ENCODE results near the gene PTPRN. TPM values are rescaled to one million over a fixed set of nuclear protein-coding genes. Genes with fewer than 3 reads are reported as not detected.

The PTPRN gene
- total RNA-seq, 1 experiment from 2014 or later = not detected

DNA sequence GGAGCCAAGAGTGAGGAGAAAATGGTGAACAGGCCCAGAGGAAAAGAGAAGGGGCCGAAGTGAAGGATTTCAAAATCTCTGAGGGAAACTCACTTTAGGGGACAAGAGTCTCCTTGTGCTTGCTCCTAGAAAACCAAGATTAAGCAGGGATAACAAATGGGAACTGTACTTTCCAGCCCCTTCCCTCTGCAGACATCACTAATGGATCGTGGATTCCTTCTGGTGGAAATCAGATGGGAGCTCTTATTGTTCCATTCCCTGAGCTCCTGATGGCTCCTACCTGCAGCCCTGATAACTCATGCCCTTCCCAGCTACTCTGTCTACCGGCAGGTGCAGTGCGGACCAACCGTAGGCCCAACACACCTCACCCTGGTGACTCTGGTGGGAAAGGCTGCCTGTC, 43.9 kb upstream of the PTPRN start:
- RAD21 ChIA-PET (ENCODE audit: low non-redundant PET in 1 of 2, low total read pairs in 2 of 2, uncharacterized antibody in 2 of 2, unreplicated experiment in 2 of 2) = no interaction called here
- no peaks in the 10 kb centered on the region for H3K79me2 ChIP-seq (ENCODE audit: insufficient read depth, low read length)
- POLR2A ChIA-PET = no interaction called here
- no peak overlapping the region for H2AFZ ChIP-seq (ENCODE audit: low read depth, low read length, poor library complexity, severe bottlenecking)
- DNase-seq (ENCODE audit: low read depth, low spot score) = no peak
- H3K4me3 ChIP-seq (replicated peaks in 1 of 2; ENCODE audit: low read depth in 1 of 2, low read length in 2 of 2) = no peak overlapping the region
- no peaks in the 10 kb centered on the region for H3K9me3 ChIP-seq (ENCODE audit: control insufficient read depth in 1 of 2, insufficient read depth in 1 of 2, low read depth in 1 of 2, low read length in 2 of 2)
- peaks cover 3% of the 10 kb centered on the region; the same call in 1 of the 2 replicates for H3K27me3 ChIP-seq (ENCODE audit: insufficient read depth, low read length)
- TF ChIP-seq POLR2A (IDR thresholded peaks at IDR 0.05; ENCODE audit: borderline replicate concordance, extremely low read depth, insufficient read depth, insufficient read length) (no peak), ZNF274 (IDR thresholded peaks at IDR 0.05; ENCODE audit: low read depth, low read length) (no peak), FOSL1 (IDR thresholded peaks at IDR 0.05; ENCODE audit: low read depth) (no peak), SIN3A (IDR thresholded peaks at IDR 0.05; ENCODE audit: low read depth) (no peak), SP1 (IDR thresholded peaks at IDR 0.05; ENCODE audit: low read depth) (no peak), YY1 (IDR thresholded peaks at IDR 0.05; ENCODE audit: extremely low read depth, insufficient replicate concordance, low read depth, low read length) (no peak), ZFX (IDR thresholded peaks at IDR 0.05) (no peak), ELF1 (IDR thresholded peaks at IDR 0.05; ENCODE audit: borderline replicate concordance, low read depth) (no peak), CEBPB (IDR thresholded peaks at IDR 0.05; ENCODE audit: low read depth) (no peak), EGR1 (IDR thresholded peaks at IDR 0.05; ENCODE audit: low read depth) (no peak), POLR2AphosphoS5 (IDR thresholded peaks at IDR 0.05; ENCODE audit: low read depth, low read length) (no peak), CBX3 (IDR thresholded peaks at IDR 0.05; ENCODE audit: low read depth) (no peak), SRF (IDR thresholded peaks at IDR 0.05; ENCODE audit: low read depth) (no peak), RAD21 (IDR thresholded peaks at IDR 0.05; ENCODE audit: low read depth) (no peak)
- TF ChIP-seq, protein P1, sequence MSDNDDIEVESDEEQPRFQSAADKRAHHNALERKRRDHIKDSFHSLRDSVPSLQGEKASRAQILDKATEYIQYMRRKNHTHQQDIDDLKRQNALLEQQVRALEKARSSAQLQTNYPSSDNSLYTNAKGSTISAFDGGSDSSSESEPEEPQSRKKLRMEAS (IDR thresholded peaks at IDR 0.05) = no peak
- TF ChIP-seq, protein P2, sequence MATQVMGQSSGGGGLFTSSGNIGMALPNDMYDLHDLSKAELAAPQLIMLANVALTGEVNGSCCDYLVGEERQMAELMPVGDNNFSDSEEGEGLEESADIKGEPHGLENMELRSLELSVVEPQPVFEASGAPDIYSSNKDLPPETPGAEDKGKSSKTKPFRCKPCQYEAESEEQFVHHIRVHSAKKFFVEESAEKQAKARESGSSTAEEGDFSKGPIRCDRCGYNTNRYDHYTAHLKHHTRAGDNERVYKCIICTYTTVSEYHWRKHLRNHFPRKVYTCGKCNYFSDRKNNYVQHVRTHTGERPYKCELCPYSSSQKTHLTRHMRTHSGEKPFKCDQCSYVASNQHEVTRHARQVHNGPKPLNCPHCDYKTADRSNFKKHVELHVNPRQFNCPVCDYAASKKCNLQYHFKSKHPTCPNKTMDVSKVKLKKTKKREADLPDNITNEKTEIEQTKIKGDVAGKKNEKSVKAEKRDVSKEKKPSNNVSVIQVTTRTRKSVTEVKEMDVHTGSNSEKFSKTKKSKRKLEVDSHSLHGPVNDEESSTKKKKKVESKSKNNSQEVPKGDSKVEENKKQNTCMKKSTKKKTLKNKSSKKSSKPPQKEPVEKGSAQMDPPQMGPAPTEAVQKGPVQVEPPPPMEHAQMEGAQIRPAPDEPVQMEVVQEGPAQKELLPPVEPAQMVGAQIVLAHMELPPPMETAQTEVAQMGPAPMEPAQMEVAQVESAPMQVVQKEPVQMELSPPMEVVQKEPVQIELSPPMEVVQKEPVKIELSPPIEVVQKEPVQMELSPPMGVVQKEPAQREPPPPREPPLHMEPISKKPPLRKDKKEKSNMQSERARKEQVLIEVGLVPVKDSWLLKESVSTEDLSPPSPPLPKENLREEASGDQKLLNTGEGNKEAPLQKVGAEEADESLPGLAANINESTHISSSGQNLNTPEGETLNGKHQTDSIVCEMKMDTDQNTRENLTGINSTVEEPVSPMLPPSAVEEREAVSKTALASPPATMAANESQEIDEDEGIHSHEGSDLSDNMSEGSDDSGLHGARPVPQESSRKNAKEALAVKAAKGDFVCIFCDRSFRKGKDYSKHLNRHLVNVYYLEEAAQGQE (IDR thresholded peaks at IDR 0.05; ENCODE audit: low read depth) = no peak
- TF ChIP-seq, protein P3, sequence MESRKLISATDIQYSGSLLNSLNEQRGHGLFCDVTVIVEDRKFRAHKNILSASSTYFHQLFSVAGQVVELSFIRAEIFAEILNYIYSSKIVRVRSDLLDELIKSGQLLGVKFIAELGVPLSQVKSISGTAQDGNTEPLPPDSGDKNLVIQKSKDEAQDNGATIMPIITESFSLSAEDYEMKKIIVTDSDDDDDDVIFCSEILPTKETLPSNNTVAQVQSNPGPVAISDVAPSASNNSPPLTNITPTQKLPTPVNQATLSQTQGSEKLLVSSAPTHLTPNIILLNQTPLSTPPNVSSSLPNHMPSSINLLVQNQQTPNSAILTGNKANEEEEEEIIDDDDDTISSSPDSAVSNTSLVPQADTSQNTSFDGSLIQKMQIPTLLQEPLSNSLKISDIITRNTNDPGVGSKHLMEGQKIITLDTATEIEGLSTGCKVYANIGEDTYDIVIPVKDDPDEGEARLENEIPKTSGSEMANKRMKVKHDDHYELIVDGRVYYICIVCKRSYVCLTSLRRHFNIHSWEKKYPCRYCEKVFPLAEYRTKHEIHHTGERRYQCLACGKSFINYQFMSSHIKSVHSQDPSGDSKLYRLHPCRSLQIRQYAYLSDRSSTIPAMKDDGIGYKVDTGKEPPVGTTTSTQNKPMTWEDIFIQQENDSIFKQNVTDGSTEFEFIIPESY (IDR thresholded peaks at IDR 0.05; ENCODE audit: extremely low read depth, insufficient replicate concordance, low read length) = no peak
- TF ChIP-seq, protein P4, sequence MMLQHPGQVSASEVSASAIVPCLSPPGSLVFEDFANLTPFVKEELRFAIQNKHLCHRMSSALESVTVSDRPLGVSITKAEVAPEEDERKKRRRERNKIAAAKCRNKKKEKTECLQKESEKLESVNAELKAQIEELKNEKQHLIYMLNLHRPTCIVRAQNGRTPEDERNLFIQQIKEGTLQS (IDR thresholded peaks at IDR 0.05) = no peak
- H3K36me3 ChIP-seq (ENCODE audit: control insufficient read depth in 1 of 2, insufficient read depth in 2 of 2, low read length in 2 of 2) = no peaks in the 10 kb centered on the region
- H4K20me1 ChIP-seq (ENCODE audit: insufficient read depth) = no peaks in the 10 kb centered on the region
- intact Hi-C loops (cut with micrococcal nuclease) = loop anchor here (2.0 kb wide), 1 partner anchor 192 kb away; the partner anchor contains the start of gene NHEJ1
- no peak overlapping the region for H3K9ac ChIP-seq (ENCODE audit: low read length)
- no peak overlapping the region for H3K4me2 ChIP-seq (ENCODE audit: low read length)
- H3K4me1 ChIP-seq (ENCODE audit: control insufficient read depth in 1 of 2, insufficient read depth in 2 of 2, low read length in 2 of 2) = no peaks in the 10 kb centered on the region
- no peaks in the 10 kb centered on the region for H3K9me2 ChIP-seq (ENCODE audit: insufficient read depth)
- CTCF ChIA-PET = no interaction called here
- no peak for ATAC-seq
- no TSS peak for BruUV-seq (replicated peaks)
- H3K27ac ChIP-seq (ENCODE audit: low read depth, low read length) = no peak overlapping the region

Measured in HCT116 (cell line).